GM18867 (cell line): ENCODE data around the gene TRIM9.

Experiments
- ATAC-seq: cut with Tn5 transposase; IDR thresholded peaks from one replicate; pipeline ENCODE4 v1.9.1; 2021; ENCODE audit warnings: mild to moderate bottlenecking, moderate library complexity; ENCODE audit not compliant: unreplicated experiment

The TRIM9 gene

DNA sequence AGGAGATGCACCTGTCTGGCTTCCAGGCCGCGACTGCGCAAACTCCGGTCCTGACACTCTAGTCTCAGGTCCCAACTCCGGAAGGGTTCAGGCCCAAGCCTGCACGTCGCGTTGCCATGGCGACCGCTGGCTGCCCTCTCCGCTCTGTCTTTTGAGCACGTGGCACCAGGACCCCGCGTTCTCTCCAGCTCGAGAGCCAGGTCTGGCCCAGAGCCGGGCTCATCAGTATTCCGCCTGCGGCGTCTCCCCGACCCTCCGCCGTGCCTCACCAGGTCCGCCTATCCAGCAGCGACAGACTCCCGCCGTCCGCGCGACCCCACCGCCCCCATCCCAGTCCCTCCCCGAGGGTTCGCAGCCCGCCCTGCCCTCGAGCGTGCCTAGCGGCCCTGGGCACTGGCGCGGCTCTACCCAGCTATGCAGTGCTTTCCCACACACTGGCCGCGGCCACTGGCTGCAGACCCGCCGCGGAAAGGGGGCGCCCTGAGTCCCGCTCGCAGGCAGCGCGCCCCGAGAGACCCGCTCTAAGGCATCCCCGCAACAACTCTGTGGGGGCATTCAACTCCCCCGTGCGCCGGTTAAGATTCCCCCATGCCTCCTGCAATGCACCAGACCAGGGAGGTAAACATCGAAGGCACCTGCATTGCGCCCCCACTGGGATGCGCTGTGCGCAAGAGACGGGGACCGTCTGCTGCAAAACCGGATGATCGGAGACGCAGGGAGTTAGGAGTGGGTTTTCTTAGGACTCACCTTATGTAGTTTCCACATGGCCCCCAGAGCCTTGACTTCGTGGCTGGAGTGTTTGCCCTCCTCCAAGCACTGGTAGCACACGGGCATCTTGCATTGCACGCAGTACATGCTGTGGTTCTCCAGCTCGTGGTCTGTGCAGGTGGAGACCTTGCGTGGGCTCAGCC is 1.3 kb downstream of the TRIM9 start:
- no peak for ATAC-seq

DNA sequence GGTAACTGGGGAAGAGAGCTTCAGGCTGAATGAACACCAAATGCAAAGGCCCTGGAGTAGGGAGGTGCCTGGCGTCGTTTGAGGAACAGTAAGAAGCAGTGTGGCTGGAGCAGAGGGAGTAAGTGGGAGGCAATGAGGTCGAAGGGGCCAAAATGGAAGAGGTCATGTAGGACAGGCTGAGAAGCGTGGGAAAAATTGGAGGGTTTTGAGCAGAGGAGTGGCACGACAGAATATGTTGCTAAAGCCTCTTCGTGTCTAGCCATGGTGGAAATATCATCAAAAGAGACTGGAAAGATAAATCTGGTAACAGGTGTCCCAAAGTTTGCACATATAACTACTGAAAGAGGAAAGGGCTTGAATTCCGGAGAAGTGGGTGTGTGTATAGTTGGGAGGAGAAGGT is 1.9 kb downstream of the TRIM9 start:
- no peak for ATAC-seq

DNA sequence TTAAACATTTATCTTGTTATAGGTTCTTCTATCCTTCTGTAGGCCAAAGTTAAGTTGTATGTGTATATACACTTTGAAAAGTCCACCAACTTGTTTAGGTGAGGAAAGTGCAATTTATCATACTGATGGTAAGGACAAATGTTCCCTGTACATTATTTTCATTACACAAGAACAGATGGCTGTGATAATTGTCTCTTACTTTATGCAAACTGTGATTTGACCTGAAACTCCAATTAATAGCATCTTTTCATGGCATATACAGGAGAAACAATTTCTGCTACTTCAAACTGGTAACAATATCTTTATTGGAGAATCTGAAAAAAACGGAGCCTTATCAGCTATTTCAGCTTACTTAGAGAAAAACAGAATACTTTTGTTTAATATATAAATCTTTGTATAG is 5.6 kb downstream of the TRIM9 start:
- ATAC-seq: no peak

DNA sequence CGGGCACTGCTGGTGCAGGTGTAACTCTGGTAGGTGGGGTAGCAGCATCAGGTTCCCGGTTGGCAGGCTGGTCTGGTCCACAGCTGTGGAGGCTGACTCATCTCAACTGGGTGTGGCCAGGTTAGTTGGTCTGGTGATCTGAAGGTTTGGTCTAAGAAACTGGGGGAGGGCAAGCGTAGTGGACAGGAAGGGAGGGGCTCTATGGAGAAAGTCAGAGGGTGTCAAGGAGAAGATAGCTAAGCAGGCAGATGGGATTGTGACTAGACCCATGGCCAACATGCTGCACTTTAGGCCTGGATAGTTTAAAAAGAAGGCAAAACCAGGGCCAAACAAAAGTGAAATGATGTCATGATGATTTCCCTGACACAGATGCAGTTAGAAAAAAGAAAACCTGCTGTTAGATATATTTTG is 7.9 kb downstream of the TRIM9 start:
- peak; percentile 57 for ATAC-seq

DNA sequence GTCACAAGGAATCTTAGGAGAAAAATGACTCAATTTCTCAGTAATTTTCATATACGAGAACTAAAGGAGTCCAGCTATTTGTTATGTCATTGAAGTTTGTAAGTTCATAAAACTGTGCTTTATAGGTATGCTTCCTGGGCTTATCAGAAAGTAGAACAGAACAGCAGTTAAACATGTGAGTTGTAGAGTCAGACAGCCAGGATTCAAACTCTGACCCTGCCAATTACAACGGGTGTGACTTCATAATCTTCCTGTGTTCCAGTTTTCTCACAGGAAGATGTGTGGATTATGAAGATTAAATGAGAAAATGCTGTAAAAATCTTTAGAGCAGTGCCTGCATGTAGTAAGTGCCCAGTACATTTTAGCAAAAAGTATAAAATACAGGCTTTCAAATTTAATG is 8.9 kb downstream of the TRIM9 start:
- no peak for ATAC-seq

DNA sequence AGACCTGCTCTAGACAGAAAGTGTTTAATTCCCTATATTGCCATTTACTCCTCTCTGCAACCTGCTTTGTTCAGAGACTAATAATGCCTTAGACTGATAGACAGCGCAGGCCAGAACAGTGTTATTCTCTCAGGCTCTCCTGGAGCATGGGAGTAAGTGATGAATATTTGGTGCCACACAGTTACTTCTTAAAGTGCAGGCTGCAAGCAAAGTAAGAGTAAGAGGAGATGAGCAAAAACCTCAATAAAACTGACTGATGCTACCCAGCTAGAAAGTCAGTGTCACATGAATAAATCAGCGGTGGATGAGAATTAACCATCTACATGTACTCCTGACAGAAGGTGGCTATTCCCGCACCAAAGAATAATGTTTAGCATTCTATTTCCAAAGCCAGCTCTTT is 9.9 kb downstream of the TRIM9 start:
- ATAC-seq: no peak

DNA sequence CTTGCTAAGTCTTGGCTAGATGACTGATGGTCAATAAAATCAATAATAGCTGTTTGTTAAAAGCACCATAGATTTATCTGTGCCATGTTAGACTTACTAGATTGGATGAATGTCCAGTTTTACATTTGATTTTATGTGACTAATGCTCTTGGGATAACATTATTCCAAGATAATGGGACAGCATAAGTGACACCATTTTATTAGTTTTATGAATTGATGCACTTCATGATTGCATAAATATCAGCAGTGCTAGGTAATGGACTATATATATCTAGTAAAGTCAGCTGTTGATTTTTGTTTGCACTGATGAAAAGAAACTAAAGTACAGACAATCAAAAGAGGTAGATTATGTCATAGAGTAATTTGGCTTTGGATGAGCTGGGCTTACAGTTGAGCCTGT is 10.4 kb downstream of the TRIM9 start:
- no peak for ATAC-seq

DNA sequence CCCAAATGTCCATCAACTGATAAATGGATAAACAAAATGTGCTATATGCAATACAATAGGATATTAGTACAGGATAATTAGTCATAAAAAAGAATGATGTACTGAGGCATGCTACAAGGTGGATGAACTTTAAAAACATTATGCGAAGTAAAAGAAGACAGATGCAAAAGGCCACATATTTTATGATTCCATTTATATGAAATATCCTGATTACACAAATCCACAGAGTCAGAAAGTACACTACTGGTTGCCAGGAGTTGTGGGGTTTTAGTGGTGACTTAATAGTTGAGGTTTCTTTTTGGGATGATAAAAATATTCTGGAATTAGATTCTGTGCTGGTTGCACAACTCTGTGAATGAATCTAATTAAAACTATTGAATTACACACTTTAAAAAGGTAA is 12.6 kb downstream of the TRIM9 start:
- ATAC-seq: no peak

DNA sequence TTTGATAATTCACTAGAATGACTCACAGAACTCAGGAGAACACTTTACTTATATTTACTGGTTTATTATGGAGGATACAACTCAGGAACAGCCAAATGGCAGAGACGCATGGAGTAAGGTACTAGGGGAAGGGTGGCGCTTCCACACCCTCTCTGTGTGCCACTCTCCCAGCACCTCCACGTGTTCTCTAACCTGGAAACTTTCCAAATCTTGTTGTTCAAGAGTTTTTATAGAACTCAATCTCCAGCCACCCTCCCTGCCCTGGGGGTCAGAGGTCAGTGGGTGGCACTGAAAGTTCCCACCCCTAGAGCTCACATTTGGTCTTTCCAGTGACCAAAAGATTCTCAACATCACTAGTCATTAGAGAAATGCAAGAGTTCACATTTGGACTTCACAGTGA is 13.2 kb downstream of the TRIM9 start:
- no peak for ATAC-seq

DNA sequence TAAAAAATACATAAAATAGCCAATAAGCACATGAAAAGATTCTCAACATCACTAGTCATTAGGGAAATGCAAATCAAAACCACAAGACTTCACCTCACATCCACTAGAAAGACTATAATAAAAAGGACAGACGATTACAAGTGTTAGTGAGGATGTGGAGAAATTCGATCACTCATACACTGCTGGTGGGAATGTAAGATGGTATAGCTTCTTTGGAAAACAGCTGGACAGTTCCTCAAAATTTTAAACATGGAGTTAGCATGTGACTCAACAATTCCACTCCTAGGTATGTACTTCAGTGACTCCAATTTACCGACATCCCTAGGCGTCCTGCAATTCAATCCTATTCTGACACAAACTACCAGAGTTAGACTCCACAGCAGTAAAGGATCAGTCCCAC is 13.7 kb downstream of the TRIM9 start:
- ATAC-seq: no peak

DNA sequence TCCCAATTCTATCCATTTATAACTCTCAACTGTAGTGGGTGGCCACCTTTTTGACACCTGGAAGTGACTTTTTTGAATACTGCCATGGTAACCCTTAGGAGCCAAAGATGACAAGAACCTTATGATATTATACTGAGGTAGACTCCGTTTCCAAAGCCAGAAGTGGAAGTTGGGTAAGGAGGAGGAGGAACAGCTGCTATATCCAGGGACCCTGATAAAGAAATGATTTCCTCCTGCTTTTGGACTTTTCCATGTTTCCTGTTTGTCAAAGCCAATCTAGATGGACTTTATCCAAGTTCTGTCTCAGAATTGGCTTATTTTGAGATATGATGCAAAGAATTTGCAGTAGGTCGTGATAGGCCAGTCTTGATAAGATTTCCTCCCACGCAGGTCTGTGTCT is 14.3 kb downstream of the TRIM9 start:
- ATAC-seq: no peak

DNA sequence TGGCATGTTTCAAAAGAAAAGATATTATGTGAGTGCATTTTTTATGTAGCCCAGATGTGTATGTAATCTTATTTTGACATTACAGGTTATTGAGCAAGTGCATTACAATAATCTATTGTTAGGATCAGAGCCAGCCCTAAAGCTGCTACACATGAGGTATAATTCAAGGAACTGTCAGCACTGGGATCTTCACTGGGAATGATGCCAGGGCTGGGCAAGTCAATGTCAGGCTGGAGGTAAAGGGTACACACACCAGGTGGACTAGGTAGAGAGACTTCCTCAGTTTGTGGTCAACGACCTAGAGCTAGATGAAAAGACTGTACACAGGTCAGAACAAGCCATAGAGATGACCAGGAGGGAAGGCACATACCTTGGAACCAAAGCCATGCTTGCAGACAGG is 15.4 kb downstream of the TRIM9 start:
- no peak for ATAC-seq

DNA sequence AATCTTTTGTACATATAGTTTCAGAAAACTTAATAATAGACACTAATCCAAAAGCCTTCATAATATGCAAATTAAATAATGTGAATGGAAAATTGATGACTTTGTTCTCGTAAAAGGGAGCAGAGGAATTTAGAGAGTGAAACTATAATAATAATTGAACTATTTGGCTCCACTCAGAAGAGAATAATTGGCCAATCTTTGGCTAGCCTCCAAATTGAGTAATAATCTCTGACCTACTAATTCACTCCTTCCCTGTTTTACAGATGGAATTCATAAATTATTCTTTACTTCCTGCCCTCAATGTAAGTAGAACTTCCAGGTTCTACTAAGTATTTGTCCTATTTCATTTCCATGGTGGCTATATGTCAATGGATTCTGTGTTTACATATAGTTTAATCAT is 15.8 kb downstream of the TRIM9 start:
- no peak for ATAC-seq

DNA sequence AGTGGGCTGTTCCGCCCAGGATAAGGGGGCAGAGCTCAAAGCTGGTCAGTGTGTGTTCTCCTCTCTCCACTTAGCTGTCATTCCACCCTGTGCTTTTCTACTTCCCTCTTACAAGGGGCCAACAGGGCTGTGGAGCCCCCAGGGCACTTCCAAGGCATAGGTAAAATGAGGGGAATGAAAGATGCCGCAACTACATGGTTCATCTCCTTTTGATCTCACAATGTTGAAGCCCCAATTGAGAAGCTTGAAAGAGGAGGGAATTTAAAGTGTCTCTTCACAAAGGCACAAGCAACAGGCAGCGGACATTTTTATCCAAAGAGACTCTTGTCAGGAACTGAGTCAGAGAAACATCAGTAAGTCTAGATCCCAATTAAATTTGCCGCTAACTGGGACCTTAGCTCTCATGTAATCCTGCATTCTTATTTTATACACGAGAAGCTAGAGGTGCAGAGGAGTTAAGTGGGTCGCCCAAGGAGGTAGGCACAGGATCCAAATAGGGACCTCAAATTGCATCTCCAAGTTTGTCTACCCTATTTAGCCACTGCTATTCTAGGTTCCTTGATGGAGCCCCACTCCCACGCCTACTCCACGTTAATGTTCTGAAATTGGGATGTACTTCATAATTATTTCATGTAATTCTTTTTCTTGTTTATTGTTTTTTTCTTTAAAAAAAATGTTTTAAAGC is 20.1 kb downstream of the TRIM9 start:
- ATAC-seq: no peak

DNA sequence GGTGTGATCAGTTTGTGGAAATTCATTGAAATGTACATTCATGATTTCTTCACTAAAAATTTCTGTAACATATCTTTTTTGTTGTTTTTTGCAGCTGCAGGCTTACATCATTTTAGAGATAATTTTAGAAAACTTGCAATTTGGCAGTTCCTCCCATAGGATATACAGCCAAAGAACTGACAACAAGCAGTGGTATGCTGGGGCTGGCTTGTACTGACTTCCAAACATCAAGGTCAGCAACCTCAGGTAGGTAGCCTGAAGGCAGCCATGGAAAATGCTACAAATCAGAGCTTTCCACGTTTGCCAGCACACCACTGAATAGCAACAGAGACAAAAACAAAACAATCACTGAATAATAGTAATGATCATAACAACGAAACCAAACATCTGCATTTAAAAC is 21.2 kb downstream of the TRIM9 start:
- ATAC-seq: no peak

DNA sequence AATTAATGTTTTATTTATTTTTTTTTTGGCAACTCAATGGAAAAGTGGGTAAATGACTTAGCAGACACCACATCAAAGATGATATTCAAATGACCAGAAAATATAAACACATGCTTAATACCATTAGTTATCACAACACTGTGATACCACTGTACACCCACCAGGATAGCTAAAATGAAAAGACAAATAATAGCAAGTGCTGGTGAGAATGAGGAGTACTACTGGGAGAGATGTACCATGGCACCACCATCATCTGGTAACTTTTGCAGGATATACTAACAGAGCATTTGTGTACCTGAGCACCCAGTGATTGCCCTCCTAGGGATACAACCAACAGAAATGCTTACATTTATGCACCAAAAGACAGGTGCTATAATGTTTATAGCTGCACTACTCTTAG is 21.9 kb downstream of the TRIM9 start:
- ATAC-seq: no peak

DNA sequence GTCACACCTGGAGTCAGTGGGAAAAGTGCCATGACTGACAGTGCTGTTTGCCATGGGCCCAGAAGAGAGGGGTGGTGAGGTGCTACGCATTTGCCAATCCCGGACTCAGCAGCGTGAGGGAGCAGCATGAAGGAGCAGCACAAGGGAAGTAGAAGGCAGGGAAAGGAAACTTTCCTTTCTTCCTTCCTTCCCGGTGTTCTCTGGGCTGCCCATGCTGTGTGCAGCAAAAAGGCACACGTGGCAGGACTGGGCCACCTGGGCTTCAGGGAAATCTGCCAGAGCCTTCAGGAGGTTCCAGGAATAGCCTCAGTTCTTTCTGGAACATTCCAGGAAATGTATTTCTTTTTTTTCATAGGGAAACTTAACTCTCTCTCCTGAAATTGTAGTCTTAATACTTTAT is 23.0 kb downstream of the TRIM9 start:
- no peak for ATAC-seq

DNA sequence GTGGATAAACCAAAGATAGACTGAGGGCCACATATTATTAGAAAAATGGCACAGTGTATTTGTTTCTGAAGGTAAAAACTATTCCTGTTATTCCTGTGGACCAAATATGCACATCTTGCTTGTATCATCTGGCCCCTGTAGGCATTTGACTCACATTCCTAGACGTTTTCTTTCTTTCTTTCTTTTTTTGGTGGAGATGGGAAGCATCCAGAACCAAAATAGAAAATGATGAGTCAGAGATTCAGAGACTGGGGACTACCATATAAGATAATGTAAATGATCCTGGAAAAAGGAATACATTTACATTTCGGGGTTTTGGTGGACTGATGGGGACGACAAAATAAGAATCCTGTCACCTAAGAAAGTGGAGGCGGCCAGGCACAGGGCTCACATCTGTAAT is 24.2 kb downstream of the TRIM9 start:
- no peak for ATAC-seq

DNA sequence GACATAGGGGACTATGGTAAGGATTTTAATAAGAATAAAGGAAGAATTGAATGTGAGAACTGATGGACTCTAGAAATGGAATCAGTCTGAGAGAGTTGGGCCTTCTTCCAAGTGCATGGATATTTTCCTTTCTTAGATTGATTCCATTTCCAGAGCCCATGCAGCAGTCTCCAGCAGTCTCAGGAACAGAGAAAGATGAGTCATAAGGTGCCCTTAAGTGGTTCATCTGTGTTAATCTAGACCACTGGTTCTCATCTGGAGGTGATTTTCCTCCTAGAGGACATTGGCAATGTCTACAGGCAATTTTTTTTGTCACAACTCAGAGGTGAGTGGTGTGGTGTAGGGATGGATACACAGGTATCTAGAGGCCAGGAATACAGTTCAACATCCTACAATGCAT is 25.9 kb downstream of the TRIM9 start:
- no peak for ATAC-seq

DNA sequence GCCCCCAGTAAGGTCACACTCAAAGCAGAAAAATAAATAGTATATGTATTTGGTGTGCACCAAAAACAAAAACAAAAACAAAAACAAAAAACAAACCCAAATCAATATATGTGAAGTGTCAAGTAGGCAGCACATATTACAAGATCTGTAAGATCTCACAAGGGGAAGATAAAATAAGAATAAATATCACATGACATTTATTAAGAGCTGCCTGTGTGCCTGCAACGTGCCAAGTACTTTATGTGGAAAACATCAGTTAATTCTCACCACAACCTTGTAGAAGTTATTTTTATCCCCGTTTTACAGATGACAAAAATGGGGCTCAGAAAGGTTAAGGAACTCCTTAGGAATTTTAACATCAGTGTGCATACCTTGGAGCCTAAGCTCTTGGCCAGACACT is 26.6 kb downstream of the TRIM9 start:
- no peak for ATAC-seq

DNA sequence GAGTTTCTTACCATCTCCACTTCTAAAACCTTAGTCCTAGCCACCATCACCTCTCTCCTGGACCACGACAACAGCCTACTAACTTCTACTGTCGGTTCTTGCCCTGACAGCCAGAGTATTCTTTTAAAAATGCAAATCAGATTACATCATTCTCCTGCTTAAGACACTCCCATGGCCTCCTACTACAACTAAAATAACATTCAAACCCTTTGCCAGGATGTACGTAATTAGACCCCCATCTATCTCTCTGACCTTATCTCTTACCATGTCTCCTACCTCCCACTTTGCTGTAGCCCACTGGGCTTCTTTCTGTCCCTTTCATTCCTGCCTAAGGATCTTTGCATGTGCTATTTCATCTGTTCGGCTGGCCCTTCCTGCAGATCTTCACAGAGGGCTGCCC is 27.6 kb downstream of the TRIM9 start:
- no peak for ATAC-seq

DNA sequence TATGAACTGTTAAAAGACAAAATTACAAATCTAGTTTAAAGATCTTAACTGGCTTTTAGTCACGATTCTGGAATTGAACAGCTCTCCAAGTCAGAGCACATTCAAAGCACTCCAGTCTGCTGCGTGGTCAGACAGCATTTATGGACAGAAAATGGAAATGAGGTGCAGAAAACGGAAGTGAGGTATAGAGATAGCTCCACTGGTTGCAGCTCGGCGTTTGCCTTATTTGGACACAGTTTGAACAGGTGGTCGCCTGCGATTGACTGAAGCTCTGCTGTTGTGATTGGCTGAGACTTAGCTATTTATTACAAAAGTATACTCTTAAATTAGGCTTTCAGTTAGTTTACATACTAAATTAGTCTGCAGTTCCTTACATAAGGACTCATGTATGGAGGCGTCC is 28.3 kb downstream of the TRIM9 start:
- no peak for ATAC-seq

DNA sequence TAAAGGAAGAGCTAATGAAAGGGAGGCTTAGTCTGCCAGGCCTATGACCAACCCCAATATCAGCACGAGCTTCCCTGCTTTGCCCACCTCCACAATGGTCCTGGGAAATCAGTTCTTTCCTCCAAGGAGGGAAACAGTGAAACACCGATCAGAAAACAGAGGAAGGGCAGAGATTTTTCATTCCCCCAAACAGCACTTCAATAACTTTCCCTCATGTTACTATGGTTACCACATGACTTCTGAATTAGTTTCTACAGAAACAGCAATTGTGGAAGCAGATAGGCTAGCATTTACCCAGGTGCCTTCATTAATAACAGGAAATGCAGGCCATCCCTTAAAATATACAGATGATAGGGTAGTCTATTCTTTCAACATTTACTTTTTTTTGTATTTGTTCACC is 35.9 kb downstream of the TRIM9 start:
- ATAC-seq: no peak
